ENCODE results near the gene EVA1A.

EVA1A gene

GRCh38 chr2:75589391-75590105 lies 28.8 kb upstream of the EVA1A start:
- DNase-seq, result no peak

DNA sequence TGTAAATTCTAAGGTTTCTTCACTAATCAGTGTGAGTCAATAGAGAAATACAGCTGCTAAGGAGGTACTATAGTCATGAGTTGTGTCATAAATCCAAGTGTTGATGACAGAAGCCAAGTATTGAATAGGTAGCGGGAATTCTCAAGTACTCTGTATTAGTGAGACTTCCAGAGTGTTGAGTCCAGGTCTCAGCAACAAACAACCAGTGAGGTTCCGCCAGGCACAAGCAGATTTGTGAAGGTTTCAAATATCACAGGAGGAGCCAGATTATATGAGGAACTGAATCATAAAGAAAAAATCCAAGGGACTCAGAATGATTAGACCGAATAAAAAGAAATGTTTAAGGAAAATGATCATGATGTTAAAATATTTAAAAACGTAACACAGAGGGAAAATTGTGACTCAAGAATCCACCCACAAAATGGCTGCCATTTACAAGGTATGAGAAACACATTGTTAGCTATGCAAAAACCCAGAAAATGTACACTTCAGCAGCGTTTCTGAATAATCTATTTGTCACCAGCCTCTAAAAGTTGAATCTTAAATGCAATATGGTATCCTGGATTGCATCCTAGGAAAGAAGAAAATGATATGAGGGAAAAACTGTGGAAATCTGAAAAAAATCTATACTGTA lies 27.3 kb upstream of the EVA1A start:
- peak in 1 of 2 experiments; percentile 32 for DNase-seq

DNA sequence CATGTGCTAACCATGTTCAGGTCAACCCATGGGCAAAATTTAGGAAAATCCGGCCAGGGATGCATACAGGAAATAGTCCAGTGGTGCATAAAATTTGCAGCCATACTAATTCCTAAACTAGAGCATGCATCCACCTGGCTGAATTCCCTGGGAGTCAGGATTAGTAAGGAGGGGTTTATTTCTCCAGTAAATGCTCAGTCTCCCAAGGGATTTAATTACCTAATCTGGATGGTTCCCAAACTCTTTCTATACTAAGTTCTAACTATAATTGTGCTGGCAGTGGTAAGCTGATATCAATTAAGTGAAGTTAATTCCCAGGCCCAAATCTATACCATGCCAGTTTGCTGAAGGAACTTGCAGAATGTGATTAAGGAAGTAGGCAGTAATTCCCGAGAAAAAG lies 26.2 kb upstream of the EVA1A start:
- no peak for DNase-seq

GRCh38 chr2:75582840-75583239 lies 22.1 kb upstream of the EVA1A start:
- DNase-seq, result no peak

GRCh38 chr2:75580606-75581005 lies 19.9 kb upstream of the EVA1A start:
- no peak for DNase-seq

GRCh38 chr2:75580156-75580555 lies 19.4 kb upstream of the EVA1A start:
- no peak for DNase-seq

DNA sequence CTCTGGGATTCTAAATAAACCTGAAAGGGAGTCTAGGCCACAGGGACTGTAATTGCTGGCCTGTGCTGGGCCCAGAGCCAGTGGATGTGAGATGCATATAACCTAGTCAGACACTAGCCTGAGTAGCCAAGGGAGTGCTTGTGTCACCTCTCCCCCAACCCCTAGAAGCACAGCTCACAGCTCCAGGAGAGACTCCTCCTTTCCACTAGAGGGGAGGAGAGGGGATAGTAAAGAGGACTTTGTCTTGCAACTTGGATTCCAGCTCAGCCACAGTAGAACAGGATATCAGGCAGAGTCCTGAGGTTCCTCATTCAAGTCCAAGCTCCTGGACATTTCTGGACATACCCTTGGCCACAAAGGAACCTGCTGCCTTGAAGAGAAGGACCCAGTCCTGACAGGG lies 18.4 kb upstream of the EVA1A start:
- no peak for DNase-seq

- DNase-seq, result no peak
These were observed 16.5 kb upstream of the EVA1A start for GRCh38 chr2:75577280-75577679.

- DNase-seq, result peak in 1 of 2 experiments; percentile 15
These were observed 13.4 kb upstream of the EVA1A start for GRCh38 chr2:75574106-75574505.

DNA sequence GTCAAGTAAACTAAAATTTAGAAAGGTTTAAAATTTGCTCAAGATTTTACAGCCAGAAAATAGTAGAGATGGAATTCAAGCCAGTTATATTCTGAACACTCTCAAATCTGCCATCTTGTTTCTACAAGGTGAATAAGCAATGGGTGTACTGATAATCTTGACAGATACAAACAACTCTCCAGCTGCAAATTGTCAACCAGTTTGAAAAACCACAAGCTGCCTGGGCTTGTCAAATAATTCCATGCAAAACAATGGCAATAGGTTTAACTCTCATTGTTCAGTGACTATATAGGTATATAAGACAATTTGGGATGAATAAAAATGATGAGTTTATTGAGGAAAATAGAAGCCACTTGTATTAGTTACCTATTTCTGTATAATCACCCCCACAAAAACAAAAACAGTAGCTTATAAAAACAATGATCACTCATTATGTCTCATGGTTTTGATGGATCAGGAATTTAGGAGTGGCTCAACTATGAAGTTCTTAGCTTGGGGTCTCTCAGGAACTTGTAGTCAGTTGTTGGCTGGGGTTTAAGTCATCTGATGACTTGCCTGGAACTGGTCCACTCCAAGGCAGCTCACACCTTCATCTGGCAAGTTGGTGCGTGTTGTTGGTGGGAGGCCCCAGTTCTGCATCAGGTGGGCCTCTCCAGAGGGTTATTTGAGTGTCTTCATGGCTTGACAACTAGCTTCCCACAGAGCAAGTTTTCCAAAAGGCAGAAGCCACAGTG lies 12.6 kb upstream of the EVA1A start:
- no peak for DNase-seq

DNA sequence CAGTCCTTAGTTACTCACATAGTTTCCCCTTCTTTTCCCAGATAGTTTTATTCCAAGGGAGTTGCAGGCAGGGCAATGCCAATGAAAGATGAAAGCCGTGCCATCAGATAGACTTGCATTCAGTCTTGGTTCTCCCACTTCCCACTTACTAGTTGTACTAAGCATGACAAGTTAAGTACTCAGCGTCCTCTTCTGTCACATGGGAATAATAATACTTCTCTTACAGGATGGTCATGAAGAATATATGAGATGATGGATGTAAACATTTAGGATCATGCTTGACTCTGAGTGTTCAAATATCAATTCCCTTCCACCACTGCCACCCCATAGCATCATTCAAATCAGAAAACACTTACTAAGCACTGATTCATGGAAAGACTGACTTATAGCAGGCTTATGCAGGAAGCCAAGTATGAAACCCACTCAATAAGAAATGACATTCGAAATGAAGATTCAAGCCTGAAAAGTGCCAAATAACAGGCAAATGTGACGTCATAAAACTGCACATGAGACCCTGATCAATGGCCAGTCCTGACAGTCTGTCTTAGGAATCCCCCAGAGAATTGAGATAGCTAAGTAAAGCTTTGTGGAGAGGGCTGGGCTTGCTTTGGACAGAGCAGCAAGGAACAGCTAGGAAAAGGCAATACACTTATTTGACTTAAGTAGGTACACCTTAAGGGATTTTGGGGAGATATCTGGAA lies 11.1 kb upstream of the EVA1A start:
- DNase-seq, result no peak

DNA sequence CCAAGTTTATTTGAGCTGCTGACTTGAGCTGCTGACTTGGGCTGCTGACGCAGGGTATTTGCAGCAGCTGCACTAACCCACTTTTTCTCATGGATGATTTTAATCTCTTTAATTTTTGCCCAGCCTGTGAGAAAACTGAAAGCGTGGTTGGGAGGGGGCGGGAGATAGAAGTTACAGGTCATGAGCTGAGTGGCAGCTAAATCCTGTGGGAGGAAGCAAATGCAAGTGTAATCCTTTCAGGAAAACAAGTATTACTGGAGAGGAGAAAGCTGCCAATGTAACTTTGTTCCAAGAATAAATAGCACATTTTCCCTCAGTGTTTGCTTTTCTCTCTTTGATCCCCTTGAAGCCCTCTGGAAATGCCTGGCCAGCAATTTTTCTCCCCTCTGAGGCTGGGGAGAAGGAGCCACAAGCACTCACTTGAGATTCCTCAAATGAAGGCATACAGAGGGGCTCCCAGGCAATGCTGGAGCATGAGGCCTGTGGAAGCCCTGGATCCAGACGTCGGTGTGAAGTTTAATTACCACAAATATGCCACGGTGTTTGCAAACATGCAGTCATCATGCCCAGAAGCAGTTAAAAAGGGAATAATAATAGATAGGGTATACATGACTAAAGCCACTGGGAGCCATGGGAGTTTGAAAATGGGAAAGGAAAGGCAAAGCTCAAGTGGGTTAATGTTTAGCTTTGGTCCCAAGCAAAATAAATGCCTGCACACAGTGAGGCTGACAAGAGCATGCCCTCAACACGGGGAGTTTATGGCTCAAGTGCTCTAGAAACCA lies 10.4 kb upstream of the EVA1A start:
- no peak for DNase-seq

DNA sequence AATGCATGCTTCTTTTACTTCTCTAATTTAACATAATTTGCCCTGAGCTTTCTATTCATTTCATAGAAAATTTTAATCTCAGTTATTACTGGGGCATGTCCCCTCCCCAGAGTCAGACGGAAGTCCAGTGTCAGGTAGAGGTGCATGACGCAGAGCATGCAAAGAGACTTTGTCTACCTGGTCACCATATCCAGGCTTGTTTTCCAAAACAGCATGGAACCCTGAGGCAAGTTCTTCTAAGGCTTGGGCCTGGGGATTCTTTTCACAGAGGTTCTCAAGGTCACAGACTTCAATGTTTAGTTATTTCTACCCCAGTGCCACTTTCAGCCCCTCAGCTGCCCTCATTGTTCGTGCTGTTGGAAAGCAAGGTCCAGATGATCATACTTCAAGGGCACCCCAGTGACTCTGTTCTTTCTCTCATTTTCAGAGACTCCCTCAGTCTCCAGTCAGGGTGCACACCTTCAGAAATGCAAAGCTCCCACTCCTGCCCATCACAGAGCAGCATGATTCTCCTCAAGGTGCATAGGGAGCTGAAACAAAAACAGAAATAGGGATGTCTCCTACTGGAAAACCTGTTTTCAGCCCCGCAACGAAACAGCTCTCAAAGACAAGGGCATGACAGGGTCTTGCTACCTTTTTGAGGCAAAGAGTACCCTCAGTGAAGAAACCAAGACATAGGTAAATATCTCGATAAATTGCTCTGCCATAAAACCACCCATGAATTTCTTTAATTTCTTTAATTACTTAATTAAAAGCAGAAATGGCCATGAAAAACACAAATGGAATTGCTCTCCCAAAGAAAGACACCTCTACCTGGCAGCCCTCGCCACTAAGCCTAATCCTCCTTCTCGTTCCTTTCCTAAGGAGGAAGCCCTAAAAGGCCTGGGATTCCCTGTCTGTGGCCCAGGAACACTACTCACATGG lies 9.5 kb upstream of the EVA1A start:
- DNase-seq, result no peak

DNA sequence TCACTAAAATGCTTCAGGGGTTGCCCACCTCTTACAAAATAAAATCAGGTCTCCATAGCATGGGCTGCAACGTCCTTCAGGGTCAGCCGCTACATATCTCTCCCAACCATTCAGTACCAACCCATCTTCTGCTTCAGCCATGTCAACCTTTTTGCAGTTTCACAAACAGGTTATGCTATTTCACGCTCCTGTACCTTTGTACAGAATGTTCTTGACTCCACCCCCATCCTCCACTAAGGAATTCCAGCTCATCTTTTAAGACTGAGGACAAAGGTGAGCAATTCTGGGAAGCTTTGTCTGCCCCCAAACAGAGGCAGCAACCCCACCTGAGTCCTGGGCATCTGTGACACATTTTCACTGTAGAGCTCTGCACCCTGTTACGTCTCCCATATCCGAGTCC lies 8.8 kb upstream of the EVA1A start:
- no peak for DNase-seq

DNA sequence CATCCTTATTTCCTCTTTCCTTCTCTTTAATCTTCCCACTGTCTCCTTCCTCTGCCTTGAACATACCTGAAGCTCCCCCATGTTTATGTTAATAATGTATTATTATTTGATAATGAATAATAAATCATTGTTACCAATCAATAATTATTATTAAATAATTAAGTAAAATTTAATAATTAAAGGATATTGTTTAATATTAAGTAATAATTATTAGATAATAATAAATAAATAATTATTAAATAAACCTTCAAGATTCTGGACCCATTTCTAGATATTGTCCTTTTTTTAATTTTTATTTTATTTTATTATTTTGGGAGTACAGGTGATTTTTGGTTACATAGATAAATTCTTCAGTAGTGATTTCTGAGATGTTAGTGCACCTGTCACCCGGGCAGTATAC lies 7.4 kb upstream of the EVA1A start:
- no peak for DNase-seq

DNA sequence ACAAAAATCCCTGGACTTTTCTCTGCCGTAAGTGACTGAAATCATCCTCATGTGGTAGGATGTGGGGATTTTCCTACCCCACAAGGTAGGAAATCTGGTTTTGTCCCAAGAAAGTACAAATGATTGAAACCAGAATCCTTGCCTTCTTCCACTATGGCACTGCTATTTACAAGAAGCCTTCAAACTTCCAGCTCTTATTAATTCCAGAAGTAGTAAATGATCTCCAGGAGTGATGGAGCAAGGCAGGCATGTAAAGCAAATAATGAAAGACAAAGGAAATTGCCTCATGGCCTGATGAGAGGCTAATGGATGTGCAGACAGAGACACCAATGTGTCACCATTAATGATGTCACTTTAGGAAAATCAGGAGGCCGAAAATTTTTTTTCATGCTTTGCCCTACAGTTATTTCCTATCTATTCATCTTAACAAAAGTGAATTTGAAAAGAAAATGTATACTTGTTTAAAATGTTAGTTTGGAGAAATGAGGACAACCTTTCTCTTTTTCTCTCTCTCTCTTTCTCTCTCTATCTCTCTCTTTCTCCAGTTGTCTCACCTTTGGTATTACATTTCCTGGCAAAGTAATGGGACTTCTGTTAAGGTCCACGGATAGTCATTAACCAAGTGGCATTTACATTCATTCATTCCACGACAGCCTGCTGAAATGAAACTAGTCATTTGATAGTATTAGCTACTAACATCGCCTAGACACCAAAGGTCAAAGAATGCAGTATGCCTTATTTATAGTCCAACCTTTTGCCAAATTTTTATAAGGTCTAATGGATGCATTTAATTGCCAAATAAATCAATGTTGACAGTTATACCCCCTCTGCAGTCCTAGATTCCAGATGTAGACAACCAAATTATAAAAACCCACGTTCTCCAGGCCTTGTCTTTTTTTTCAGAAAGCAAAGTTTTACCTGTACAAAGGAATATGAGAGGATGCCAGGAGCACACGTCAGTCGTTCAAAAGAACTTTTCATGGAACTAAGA lies 5.0 kb upstream of the EVA1A start:
- DNase-seq, result no peak

DNA sequence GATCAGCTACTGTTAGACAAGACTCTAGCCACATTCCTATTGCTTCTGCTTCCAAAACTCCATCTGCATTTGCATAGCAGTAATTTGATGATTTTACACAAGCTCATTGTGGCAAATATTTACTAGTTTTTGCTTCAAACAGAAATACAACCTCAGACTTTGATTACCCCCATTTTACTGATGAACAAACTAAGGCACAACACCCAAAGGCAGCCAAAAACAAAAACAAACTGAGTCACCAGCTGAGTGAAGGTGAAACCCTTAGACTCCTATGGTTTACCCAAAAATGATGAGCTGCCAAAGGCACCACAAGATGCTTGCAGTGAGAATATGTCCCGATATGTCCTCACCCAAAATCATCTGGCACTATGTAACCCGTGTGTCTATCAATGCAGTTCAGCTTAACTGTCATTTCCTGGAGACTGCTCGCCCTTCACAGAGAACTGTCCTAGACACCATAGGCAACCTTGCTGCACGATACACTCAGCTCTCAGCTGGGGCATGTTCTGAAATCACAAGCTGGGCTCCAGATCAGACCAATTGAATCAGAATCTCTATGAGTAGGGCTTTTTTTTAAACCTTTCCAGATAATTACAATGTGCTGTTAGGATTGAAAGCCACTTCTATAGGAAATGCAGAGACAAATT lies 4.1 kb upstream of the EVA1A start:
- DNase-seq, result no peak

GRCh38 chr2:75564026-75564688 lies 3.4 kb upstream of the EVA1A start:
- no peak for DNase-seq

GRCh38 chr2:75563591-75563990 lies 2.9 kb upstream of the EVA1A start:
- DNase-seq, result no peak
